ENCODE measurements around the gene MAFG.

The MAFG gene

GRCh38 chr17:81868674-81869220 is 58.8 kb downstream of the MAFG start:
- DNase-seq (ENCODE audit: low spot score): no peak

Measured in LoVo (cell line).